ENCODE results near the gene FUT2.

DNA sequence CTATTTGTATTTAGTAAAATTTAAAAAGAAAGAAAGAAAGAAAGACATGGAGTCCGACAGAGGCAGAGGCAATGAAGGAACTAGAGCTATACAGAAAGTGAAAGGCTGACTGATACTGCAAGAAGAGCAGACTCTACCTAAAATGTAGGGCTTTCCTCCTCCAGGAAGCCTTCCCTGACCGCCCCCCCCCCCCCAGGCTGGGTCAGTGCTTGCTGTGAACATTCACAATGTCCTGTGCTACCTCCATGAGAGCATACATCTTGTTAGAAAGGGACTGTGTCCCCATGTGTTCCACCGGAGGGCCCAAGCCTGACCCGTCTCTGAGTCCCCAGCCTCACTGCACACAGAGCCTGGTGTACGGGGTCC lies 44.1 kb upstream of the FUT2 start:
- TF ChIP-seq, protein P1, sequence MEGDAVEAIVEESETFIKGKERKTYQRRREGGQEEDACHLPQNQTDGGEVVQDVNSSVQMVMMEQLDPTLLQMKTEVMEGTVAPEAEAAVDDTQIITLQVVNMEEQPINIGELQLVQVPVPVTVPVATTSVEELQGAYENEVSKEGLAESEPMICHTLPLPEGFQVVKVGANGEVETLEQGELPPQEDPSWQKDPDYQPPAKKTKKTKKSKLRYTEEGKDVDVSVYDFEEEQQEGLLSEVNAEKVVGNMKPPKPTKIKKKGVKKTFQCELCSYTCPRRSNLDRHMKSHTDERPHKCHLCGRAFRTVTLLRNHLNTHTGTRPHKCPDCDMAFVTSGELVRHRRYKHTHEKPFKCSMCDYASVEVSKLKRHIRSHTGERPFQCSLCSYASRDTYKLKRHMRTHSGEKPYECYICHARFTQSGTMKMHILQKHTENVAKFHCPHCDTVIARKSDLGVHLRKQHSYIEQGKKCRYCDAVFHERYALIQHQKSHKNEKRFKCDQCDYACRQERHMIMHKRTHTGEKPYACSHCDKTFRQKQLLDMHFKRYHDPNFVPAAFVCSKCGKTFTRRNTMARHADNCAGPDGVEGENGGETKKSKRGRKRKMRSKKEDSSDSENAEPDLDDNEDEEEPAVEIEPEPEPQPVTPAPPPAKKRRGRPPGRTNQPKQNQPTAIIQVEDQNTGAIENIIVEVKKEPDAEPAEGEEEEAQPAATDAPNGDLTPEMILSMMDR (IDR thresholded peaks at IDR 0.05; ENCODE audit: insufficient read depth, low read length, poor library complexity, severe bottlenecking): no peak
- TF ChIP-seq EZH2phosphoT487 (conservative IDR thresholded peaks at IDR 0.05; ENCODE audit: low read length): no peak
